Measurements from ENCODE around the gene HLA-DMA.

HLA-DMA gene

GRCh38 chr6:32952817-32953739, at the start of gene HLA-DMA:
Gene HLA-DMA, minus strand, starts transcription at chr6:32953097. Its CDS starts 61 bp downstream, at chr6:32953036.
- DNase-seq = peak; percentile 68

- no peak for DNase-seq
Observed at GRCh38 chr6:33001685-33002084, 48.8 kb upstream of the HLA-DMA start.

GRCh38 chr6:33000055-33000454, 47.2 kb upstream of the HLA-DMA start:
- no peak for DNase-seq

GRCh38 chr6:32995448-32995847, 42.6 kb upstream of the HLA-DMA start:
- no peak for DNase-seq

GRCh38 chr6:32993363-32993973, 40.6 kb upstream of the HLA-DMA start:
- no peak for DNase-seq

- no peak for DNase-seq
Observed at GRCh38 chr6:32991972-32992371, 39.1 kb upstream of the HLA-DMA start.

GRCh38 chr6:32989368-32989767, 36.5 kb upstream of the HLA-DMA start:
- DNase-seq = no peak

GRCh38 chr6:32984622-32985389, 31.9 kb upstream of the HLA-DMA start:
- peak; percentile 94 for DNase-seq

- DNase-seq = no peak
Observed at GRCh38 chr6:32983964-32984621, 31.2 kb upstream of the HLA-DMA start.

- DNase-seq = no peak
Observed at GRCh38 chr6:32983493-32983848, 30.6 kb upstream of the HLA-DMA start.

GRCh38 chr6:32982702-32983492, 30.0 kb upstream of the HLA-DMA start:
- DNase-seq = no peak

- DNase-seq = no peak
Observed at GRCh38 chr6:32982084-32982701, 29.3 kb upstream of the HLA-DMA start.

GRCh38 chr6:32980488-32981038, 27.7 kb upstream of the HLA-DMA start:
- DNase-seq = no peak

GRCh38 chr6:32979720-32980487, 27.0 kb upstream of the HLA-DMA start:
- DNase-seq = no peak

- DNase-seq = no peak
Observed at GRCh38 chr6:32977953-32978324, 25.0 kb upstream of the HLA-DMA start.

GRCh38 chr6:32977272-32977952, 24.5 kb upstream of the HLA-DMA start:
- DNase-seq = no peak

- no peak for DNase-seq
Observed at GRCh38 chr6:32976334-32977069, 23.6 kb upstream of the HLA-DMA start.

- DNase-seq = no peak
Observed at GRCh38 chr6:32975886-32976285, 23.0 kb upstream of the HLA-DMA start.
